ENCODE measurements around the gene IMP4. TPM values are rescaled to one million over a fixed set of nuclear protein-coding genes. Genes with fewer than 3 reads are reported as not detected.

The IMP4 gene
- total and polyA plus RNA-seq, 2 experiments from 2014 or later, result 79.1 to 109 TPM

GRCh38 chr2:130381619-130382018, 38.9 kb downstream of the IMP4 start:
- no peaks in the 10 kb centered on the region for H3K9me3 ChIP-seq (ENCODE audit: low read depth)
- no peaks in the 10 kb centered on the region for H4K20me1 ChIP-seq (ENCODE audit: insufficient read depth)
- WGBS, 2 experiments (ENCODE audit: low coverage in 1 of 2, low lambda C conversion rate in 2 of 2, missing lambda C conversion rate in 2 of 2), result 83 to 90% methylated on average over 4 of the region's 4 CpGs
- H3F3A ChIP-seq (ENCODE audit: insufficient read depth), result no peaks in the 10 kb centered on the region; the same call in 1 of the 2 replicates
- no peak overlapping the region for H3K4me2 ChIP-seq (ENCODE audit: unreplicated experiment)
- H3K27me3 ChIP-seq (replicated peaks; ENCODE audit: insufficient read depth), result no peaks in the 10 kb centered on the region
- no peak overlapping the region for H3K4me3 ChIP-seq
- peaks cover under 1% of the 10 kb centered on the region; the same call in 1 of the 2 replicates for H3K4me1 ChIP-seq (ENCODE audit: insufficient read depth)
- in situ Hi-C loops (cut with MboI), result no loop called here
- H3K79me2 ChIP-seq (ENCODE audit: insufficient read depth), result peaks cover 60% of the 10 kb centered on the region
- no peak overlapping the region for H2AFZ ChIP-seq
- TF ChIP-seq EZH2phosphoT487 (IDR thresholded peaks at IDR 0.05; ENCODE audit: insufficient read depth, low read depth), result no peak
- no peak for TF ChIP-seq EZH2 (IDR thresholded peaks at IDR 0.05; ENCODE audit: insufficient read depth, poor library complexity, severe bottlenecking)
- no peak for DNase-seq
- no peaks in the 10 kb centered on the region for H3K36me3 ChIP-seq (ENCODE audit: low read depth)
- H3K9me2 ChIP-seq (ENCODE audit: insufficient read depth), result no peaks in the 10 kb centered on the region
- no peak overlapping the region for H3K27ac ChIP-seq
- no peak overlapping the region for H3K9ac ChIP-seq

GRCh38 chr2:130382313-130382917, 39.7 kb downstream of the IMP4 start:
- in situ Hi-C loops (cut with MboI), result no loop called here
- 97 to 99% methylated on average over 8 of the region's 8 CpGs for WGBS, 2 experiments (ENCODE audit: low coverage in 1 of 2, low lambda C conversion rate in 2 of 2, missing lambda C conversion rate in 2 of 2)

GRCh38 chr2:130385709-130386108, 43.0 kb downstream of the IMP4 start:
- no peaks in the 10 kb centered on the region for H4K20me1 ChIP-seq (ENCODE audit: insufficient read depth)
- H3K27me3 ChIP-seq (replicated peaks; ENCODE audit: insufficient read depth), result no peaks in the 10 kb centered on the region
- H3K9ac ChIP-seq, result no peak overlapping the region
- H3K36me3 ChIP-seq (ENCODE audit: low read depth), result no peaks in the 10 kb centered on the region
- DNase-seq, result no peak
- no peaks in the 10 kb centered on the region for H3K9me2 ChIP-seq (ENCODE audit: insufficient read depth)
- H3K79me2 ChIP-seq (ENCODE audit: insufficient read depth), result peaks cover 20% of the 10 kb centered on the region
- WGBS, 2 experiments (ENCODE audit: low coverage in 1 of 2, low lambda C conversion rate in 2 of 2, missing lambda C conversion rate in 2 of 2), result 96 to 100% methylated on average over 3 of the region's 3 CpGs
- TF ChIP-seq EZH2 (IDR thresholded peaks at IDR 0.05; ENCODE audit: insufficient read depth, poor library complexity, severe bottlenecking), result no peak
- TF ChIP-seq EZH2phosphoT487 (IDR thresholded peaks at IDR 0.05; ENCODE audit: insufficient read depth, low read depth), result no peak
- H3K27ac ChIP-seq, result no peak overlapping the region
- peaks cover 3% of the 10 kb centered on the region; the same call in 1 of the 2 replicates for H3F3A ChIP-seq (ENCODE audit: insufficient read depth)
- H3K9me3 ChIP-seq (ENCODE audit: low read depth), result no peaks in the 10 kb centered on the region
- no peak overlapping the region for H3K4me2 ChIP-seq (ENCODE audit: unreplicated experiment)
- no peak overlapping the region for H2AFZ ChIP-seq
- no peak overlapping the region for H3K4me3 ChIP-seq
- in situ Hi-C loops (cut with MboI), result no loop called here
- H3K4me1 ChIP-seq (ENCODE audit: insufficient read depth), result peaks cover 6% of the 10 kb centered on the region; the same call in 1 of the 2 replicates

More at GRCh38 chr2:130382313-130382917, 39.7 kb downstream of the IMP4 start:
- H2AFZ ChIP-seq, result no peak overlapping the region
- no peak for DNase-seq
- TF ChIP-seq EZH2phosphoT487 (IDR thresholded peaks at IDR 0.05; ENCODE audit: insufficient read depth, low read depth) (no peak), EZH2 (IDR thresholded peaks at IDR 0.05; ENCODE audit: insufficient read depth, poor library complexity, severe bottlenecking) (no peak)
- no peak overlapping the region for H3K9ac ChIP-seq
- H3K79me2 ChIP-seq (ENCODE audit: insufficient read depth), result peaks cover 53% of the 10 kb centered on the region
- no peak overlapping the region for H3K4me2 ChIP-seq (ENCODE audit: unreplicated experiment)
- no peaks in the 10 kb centered on the region for H3K9me2 ChIP-seq (ENCODE audit: insufficient read depth)
- H3F3A ChIP-seq (ENCODE audit: insufficient read depth), result no peaks in the 10 kb centered on the region; the same call in 1 of the 2 replicates
- no peak overlapping the region for H3K4me3 ChIP-seq
- H3K36me3 ChIP-seq (ENCODE audit: low read depth), result no peaks in the 10 kb centered on the region
- H3K27ac ChIP-seq, result no peak overlapping the region
- H3K9me3 ChIP-seq (ENCODE audit: low read depth), result no peaks in the 10 kb centered on the region
- no peaks in the 10 kb centered on the region for H3K27me3 ChIP-seq (replicated peaks; ENCODE audit: insufficient read depth)
- H3K4me1 ChIP-seq (ENCODE audit: insufficient read depth), result peaks cover 6% of the 10 kb centered on the region; the same call in 1 of the 2 replicates
- no peaks in the 10 kb centered on the region for H4K20me1 ChIP-seq (ENCODE audit: insufficient read depth)

- H3K27me3 ChIP-seq (replicated peaks; ENCODE audit: insufficient read depth), result no peaks in the 10 kb centered on the region
- H4K20me1 ChIP-seq (ENCODE audit: insufficient read depth), result no peaks in the 10 kb centered on the region
- in situ Hi-C loops (cut with MboI), result no loop called here
- H3K4me1 ChIP-seq (ENCODE audit: insufficient read depth), result peaks cover 6% of the 10 kb centered on the region; the same call in 1 of the 2 replicates
- no peak overlapping the region for H3K4me2 ChIP-seq (ENCODE audit: unreplicated experiment)
- H3K9ac ChIP-seq, result no peak overlapping the region
- 31% methylated on average over 4 of the region's 4 CpGs for WGBS, 2 experiments (ENCODE audit: low coverage in 1 of 2, low lambda C conversion rate in 2 of 2, missing lambda C conversion rate in 2 of 2)
- H2AFZ ChIP-seq, result no peak overlapping the region
- TF ChIP-seq EZH2 (IDR thresholded peaks at IDR 0.05; ENCODE audit: insufficient read depth, poor library complexity, severe bottlenecking) (no peak), EZH2phosphoT487 (IDR thresholded peaks at IDR 0.05; ENCODE audit: insufficient read depth, low read depth) (no peak)
- H3K79me2 ChIP-seq (ENCODE audit: insufficient read depth), result peaks cover 12% of the 10 kb centered on the region; the same call in 1 of the 2 replicates
- H3K9me3 ChIP-seq (ENCODE audit: low read depth), result no peaks in the 10 kb centered on the region
- H3K36me3 ChIP-seq (ENCODE audit: low read depth), result no peaks in the 10 kb centered on the region
- no peak overlapping the region for H3K4me3 ChIP-seq
- peaks cover 3% of the 10 kb centered on the region; the same call in 1 of the 2 replicates for H3F3A ChIP-seq (ENCODE audit: insufficient read depth)
- no peak for DNase-seq
- H3K9me2 ChIP-seq (ENCODE audit: insufficient read depth), result no peaks in the 10 kb centered on the region
- H3K27ac ChIP-seq, result no peak overlapping the region
Observed at GRCh38 chr2:130387071-130387400, 44.3 kb downstream of the IMP4 start.

Measured in GM23248 (cell line).